ENCODE data around the gene PCDH9.
A peak's percentile ranks its signal among the peaks of the same experiment; 100 is the strongest.

The PCDH9 gene

GRCh38 chr13:67076378-67076777 lies 153.8 kb downstream of the PCDH9 start:
- no peak for DNase-seq

GRCh38 chr13:67075239-67075638 lies 154.9 kb downstream of the PCDH9 start:
- peak; percentile 8 for DNase-seq

DNA sequence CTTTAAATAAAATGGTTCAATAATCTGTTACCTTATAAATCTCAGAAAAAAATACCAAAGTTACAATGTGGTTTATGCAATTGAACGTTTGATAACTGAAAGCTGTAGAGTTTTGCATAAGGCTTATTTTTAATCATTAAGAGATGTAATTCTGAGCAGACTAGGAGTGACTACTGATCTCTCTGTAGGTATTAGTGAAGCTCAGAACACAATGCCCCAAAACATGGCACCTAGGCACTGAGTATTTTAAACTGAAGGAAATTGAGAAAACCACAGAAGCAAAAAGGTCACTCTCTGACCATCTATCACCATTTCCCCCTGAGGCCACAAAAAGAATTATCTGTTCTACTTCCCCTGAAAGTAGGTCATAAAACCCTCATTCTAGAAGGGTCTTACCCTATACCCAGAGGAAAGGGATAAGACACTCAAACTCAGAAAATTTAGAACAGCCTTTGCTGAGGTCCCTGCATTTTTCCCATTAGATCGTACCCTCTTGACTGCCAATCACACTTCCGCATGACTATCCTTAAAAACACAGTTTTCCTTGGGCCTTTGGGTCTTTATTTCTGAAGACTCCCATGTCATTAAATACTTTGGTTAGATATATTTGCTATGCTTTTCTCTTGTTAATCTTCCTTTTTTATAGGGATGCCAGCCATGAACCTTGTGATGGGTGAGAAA lies 158.1 kb downstream of the PCDH9 start:
- no peak for DNase-seq

GRCh38 chr13:67070306-67070705 lies 159.8 kb downstream of the PCDH9 start:
- DNase-seq = no peak

GRCh38 chr13:67069117-67069767 lies 160.9 kb downstream of the PCDH9 start:
- DNase-seq = no peak

DNA sequence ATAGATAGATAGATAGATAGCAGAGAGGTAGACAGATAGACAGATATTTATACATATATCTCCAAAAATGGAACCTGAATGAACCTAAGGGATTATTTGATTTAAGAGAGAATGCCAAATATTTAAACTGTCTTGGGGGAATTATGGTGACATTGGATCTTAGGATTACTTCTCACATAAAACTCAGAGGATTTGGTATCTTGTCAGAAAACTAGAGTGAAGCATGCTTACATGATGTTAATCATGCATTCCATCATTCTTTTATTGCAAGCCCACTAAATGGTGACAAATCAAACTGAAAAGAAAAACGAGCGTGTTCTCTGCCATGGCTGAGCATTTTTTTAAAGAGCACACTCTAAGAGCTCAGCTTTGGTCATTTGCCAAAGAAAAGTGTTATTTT lies 165.2 kb downstream of the PCDH9 start:
- DNase-seq = no peak

GRCh38 chr13:67063036-67063435 lies 167.1 kb downstream of the PCDH9 start:
- DNase-seq = no peak

DNA sequence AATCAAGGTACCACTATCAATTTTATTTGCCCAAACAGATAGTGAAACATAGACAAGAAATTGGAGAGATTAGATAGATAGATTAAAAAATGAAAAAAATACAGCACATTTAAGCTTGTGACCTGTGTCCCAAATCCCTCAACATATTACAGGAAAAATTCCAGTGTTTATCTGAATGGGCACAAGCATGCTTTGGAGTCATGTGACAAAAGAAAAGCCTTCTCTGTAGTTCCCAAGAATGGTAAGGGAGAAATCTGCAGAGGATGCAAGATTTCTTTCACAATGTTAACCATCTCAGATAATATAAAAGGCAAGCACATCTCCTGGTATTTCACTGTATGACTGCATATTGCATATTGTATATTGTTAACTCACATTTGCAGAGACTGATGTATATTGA lies 168.0 kb downstream of the PCDH9 start:
- no peak for DNase-seq

DNA sequence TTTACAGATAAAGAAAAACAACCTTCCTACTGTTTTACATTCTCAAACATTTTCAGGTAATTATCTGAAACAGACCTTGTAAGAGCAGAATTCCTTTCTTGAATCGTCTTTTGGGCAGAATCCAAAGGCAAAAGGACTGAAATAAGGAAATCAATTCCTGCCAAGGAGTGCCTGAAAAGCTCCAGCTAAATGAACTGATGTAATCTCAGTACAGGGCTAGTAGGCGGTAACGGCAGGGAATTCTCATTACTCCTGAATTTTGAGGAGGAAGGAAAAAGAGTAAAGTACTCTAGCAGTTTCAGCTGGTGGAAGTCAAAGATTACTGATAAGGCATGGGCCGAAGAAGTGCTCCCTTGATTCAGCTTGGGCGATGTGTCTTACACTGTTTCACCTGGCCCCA lies 168.4 kb downstream of the PCDH9 start:
- peak; percentile 3 for DNase-seq

DNA sequence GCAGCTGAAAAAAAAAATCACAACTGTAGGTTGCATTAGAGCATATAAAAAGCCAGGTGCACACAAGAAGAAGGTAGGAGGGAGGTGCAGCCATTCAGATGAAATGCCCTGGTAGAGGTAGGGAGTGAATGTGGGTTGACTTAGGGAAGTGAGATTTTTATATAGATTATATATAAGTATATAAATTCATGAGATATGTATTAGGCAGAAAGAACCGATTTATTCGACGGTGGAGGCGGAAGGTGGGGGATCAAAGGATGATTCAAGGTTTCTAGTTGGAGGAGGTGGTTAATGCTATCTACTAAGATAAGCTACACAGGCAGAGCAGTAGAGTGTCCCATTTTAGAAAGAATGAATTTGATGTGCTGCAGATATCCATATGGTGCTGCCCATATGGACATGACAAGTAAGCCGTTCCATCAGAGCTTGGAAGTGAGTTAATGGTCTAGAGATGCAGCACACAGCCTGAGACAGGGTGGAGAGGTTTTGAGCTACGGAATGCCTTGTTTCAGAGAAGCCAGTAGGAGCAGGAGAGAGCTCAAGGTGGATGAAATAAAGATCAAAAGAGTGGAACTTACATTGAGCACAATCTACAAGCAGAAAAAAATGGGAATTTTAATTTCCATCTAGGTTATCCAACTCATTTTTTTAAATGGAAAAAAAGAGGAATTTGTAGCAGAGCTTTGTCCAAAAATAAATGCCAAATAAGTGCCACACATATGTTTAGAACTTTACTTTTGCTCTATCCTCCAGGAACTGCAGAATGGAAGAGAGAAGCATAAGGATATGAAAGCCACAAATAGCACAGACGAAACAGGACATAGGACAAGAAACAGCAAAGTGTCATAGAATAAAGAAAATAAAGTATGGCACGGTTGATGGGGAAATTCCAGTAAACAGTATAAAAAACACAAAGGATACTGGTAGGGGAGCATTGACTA lies 177.3 kb downstream of the PCDH9 start:
- no peak for DNase-seq

DNA sequence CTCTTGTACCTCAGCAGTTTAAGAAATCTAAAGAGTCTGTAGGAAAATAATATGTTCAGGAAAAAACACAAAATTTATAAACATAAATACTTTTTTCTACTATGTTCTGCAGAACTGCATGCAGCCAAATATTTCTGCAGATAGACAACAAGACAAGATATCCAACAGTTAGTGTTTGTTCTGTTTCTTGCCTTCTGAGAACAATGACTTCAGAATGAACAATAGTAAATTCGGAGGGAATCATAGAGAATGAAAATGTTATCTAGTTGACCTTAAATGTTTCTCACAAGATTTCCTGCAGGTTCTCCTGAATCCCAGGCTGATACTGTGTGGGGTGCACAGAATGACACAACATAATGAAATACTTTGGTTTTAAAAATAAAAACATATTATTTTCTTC lies 180.4 kb downstream of the PCDH9 start:
- DNase-seq = no peak

GRCh38 chr13:67048821-67049150 lies 181.3 kb downstream of the PCDH9 start:
- peak; percentile 63 for DNase-seq

- DNase-seq = peak; percentile 67
These were observed 181.9 kb downstream of the PCDH9 start for GRCh38 chr13:67048084-67048820.

DNA sequence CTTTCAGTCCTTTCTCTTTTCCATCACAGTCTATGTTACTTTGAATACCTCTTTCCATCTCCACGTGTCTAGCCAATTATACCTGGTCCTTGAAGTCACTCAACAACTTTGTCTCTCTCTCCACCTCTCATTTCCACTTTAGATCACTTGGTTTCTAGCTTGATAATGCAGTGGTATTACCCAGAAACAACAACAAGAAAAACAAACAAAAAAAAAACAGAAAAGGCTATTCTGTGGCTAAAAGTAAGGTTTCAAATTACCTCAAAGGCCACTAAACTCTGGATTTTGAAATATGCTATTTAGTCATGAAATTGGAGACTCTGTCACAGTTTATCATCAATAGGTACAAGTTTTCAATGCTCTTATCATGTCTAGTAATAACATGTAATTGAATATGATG lies 184.8 kb downstream of the PCDH9 start:
- DNase-seq = no peak

- peak; percentile 82 for DNase-seq
These were observed 186.2 kb downstream of the PCDH9 start for GRCh38 chr13:67043901-67044300.

GRCh38 chr13:67042556-67042955 lies 187.6 kb downstream of the PCDH9 start:
- DNase-seq = no peak

- DNase-seq = no peak
These were observed 193.3 kb downstream of the PCDH9 start for GRCh38 chr13:67036699-67037457.

DNA sequence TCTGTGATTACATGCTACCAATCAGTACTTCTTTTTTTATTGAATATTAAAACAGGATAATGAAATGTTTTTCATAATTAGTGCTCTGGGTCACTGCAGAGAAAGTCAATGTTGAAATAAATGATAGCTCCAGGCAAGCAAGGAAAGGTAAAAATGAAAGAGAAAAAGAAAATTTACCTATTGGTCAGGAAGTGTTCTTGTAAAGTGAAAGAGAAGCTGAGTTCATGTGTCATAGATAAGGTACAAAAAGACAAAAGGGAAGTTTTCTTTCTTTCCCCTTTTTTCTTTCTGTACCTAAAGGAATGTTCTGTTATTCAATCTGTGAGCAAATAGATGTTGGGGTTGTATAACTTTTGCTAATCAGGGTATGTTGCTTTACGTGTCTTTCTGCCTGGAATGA lies 197.0 kb downstream of the PCDH9 start:
- DNase-seq = no peak

- peak; percentile 81 for DNase-seq
These were observed 206.8 kb downstream of the PCDH9 start for GRCh38 chr13:67023130-67023876.

GRCh38 chr13:67018775-67019174 lies 211.4 kb downstream of the PCDH9 start:
- DNase-seq = no peak

- no peak for DNase-seq
These were observed 212.9 kb downstream of the PCDH9 start for GRCh38 chr13:67017276-67017675.

Measured in fibroblast of skin of right biceps (primary cell).